HG02981 (cell line): Measurements from ENCODE around the gene BMPR1B.
"Not testable (repeated sequence)": the region's sequence is repeated elsewhere in the genome, so short reads cannot be mapped to it uniquely, and the experiment has no call there.

Experiments used
- ATAC-seq: cut with Tn5 transposase; IDR thresholded peaks from one replicate; pipeline ENCODE4 v1.9.1; 2021; ENCODE audit warnings: mild to moderate bottlenecking, moderate library complexity; ENCODE audit not compliant: unreplicated experiment

Gene BMPR1B

GRCh38 chr4:95020521-95020920 is 262.8 kb downstream of the BMPR1B start:
- no peak for ATAC-seq

- no peak for ATAC-seq
Observed at GRCh38 chr4:95021099-95021498, 263.3 kb downstream of the BMPR1B start.

GRCh38 chr4:95023110-95023509 is 265.4 kb downstream of the BMPR1B start:
- ATAC-seq = no peak

GRCh38 chr4:95027905-95028618 is 270.3 kb downstream of the BMPR1B start:
- ATAC-seq = no peak

- ATAC-seq = no peak
Observed at GRCh38 chr4:95038791-95039190, 281.0 kb downstream of the BMPR1B start.

- ATAC-seq = no peak
Observed at GRCh38 chr4:95044324-95044837, 286.6 kb downstream of the BMPR1B start.

- no peak for ATAC-seq
Observed at GRCh38 chr4:95045429-95045828, 287.7 kb downstream of the BMPR1B start.

GRCh38 chr4:95048296-95048695 is 290.5 kb downstream of the BMPR1B start:
- no peak for ATAC-seq

- no peak for ATAC-seq
Observed at GRCh38 chr4:95049551-95050233, 291.9 kb downstream of the BMPR1B start.

- ATAC-seq = no peak
Observed at GRCh38 chr4:95050980-95051701, 293.4 kb downstream of the BMPR1B start.

- no peak for ATAC-seq
Observed at GRCh38 chr4:95051702-95052020, 293.9 kb downstream of the BMPR1B start.

GRCh38 chr4:95058991-95059390 is 301.2 kb downstream of the BMPR1B start:
- ATAC-seq = no peak

GRCh38 chr4:95059663-95060062 is 301.9 kb downstream of the BMPR1B start:
- ATAC-seq = no peak

GRCh38 chr4:95061220-95061619 is 303.5 kb downstream of the BMPR1B start:
- no peak for ATAC-seq

- ATAC-seq = not testable (repeated sequence)
Observed at GRCh38 chr4:95061801-95062200, 304.0 kb downstream of the BMPR1B start.

GRCh38 chr4:95066050-95066449 is 308.3 kb downstream of the BMPR1B start:
- ATAC-seq = no peak

- no peak for ATAC-seq
Observed at GRCh38 chr4:95068401-95068800, 310.6 kb downstream of the BMPR1B start.

- ATAC-seq = no peak
Observed at GRCh38 chr4:95068818-95069478, 311.2 kb downstream of the BMPR1B start.

GRCh38 chr4:95071851-95072250 is 314.1 kb downstream of the BMPR1B start:
- no peak for ATAC-seq

- no peak for ATAC-seq
Observed at GRCh38 chr4:95073646-95074045, 315.9 kb downstream of the BMPR1B start.

GRCh38 chr4:95077864-95078263 is 320.1 kb downstream of the BMPR1B start:
- no peak for ATAC-seq
